SK-N-SH (cell line): Measurements from ENCODE around the gene RHOT1. TPM values are rescaled to one million over a fixed set of nuclear protein-coding genes. Genes with fewer than 3 reads are reported as not detected.
"Not testable (repeated sequence)": the region's sequence is repeated elsewhere in the genome, so short reads cannot be mapped to it uniquely, and the experiment has no call there.

Source experiments
- CTCF ChIA-PET: fragments of 300-600, 350-600 bp; formaldehyde crosslinking; extraction: SDS; loops from one replicate; lab custom pipeline; 2021; lab: Yijun Ruan, JAX
- POLR2A ChIA-PET: fragments of 350-600 bp; sonication (Branson Sonifier 250); formaldehyde crosslinking; extraction: SDS; loops from one replicate; lab custom pipeline; 2020; ENCODE audit warnings: antibody characterized with exemption, inconsistent platforms; lab: Yijun Ruan, JAX
- DNase-seq: peaks from one replicate; pipeline ENCODE4 v3.0.0; 2012
- H2AFZ ChIP-seq: fragments of 200-600 bp; sonication (generic); 2 replicates; pipeline ENCODE4 v1.8.1; 2016; ENCODE audit warnings: antibody characterized with exemption, mild to moderate bottlenecking, low read depth
- H3F3A ChIP-seq: fragments of 200-600 bp; sonication (generic); replicated peaks from 2 replicates; pipeline ENCODE3; 2016; ENCODE audit warnings: antibody characterized with exemption, mild to moderate bottlenecking; ENCODE audit not compliant: insufficient read depth
- H3K27ac ChIP-seq, 2 experiments: fragments of 200-500 bp in 1 of 2; fragments of 200-600 bp in 1 of 2; sonication (Bioruptor generic) in 1 of 2; sonication (generic), shearing (Covaris generic) in 1 of 2; 2 replicates each; pipeline versions ENCODE4 v1.5.1 to v1.6.1; 2014 to 2016; ENCODE audit warnings: low read depth in 2 of 2, inconsistent platforms in 1 of 2, low read length in 1 of 2, mild to moderate bottlenecking in 1 of 2, mixed read lengths in 1 of 2
- H3K27me3 ChIP-seq: fragments of 200-600 bp; sonication (generic), shearing (Covaris generic); 2 replicates; pipeline ENCODE4 v1.6.1; 2016; ENCODE audit warnings: mixed run types; ENCODE audit not compliant: insufficient read depth
- H3K36me3 ChIP-seq, 2 experiments: fragments of 200-500 bp in 1 of 2; fragments of 200-600 bp in 1 of 2; sonication (Bioruptor generic) in 1 of 2; sonication (generic) in 1 of 2; replicated peaks in 1 of 2; 2 replicates each; pipeline versions ENCODE3 to v1.5.1; 2014 to 2016; ENCODE audit warnings: low read length in 1 of 2, mild to moderate bottlenecking in 1 of 2; ENCODE audit not compliant: insufficient read depth in 2 of 2, control insufficient read depth in 1 of 2
- H3K4me1 ChIP-seq, 2 experiments: fragments of 200-500 bp in 1 of 2; fragments of 200-600 bp in 1 of 2; sonication (Bioruptor generic) in 1 of 2; sonication (generic), shearing (Covaris generic) in 1 of 2; 2 replicates each; pipeline versions ENCODE4 v1.5.1 to v1.6.1; 2014 to 2016; ENCODE audit warnings: low read depth in 1 of 2, low read length in 1 of 2, mixed run types in 1 of 2; ENCODE audit not compliant: insufficient read depth in 2 of 2, control insufficient read depth in 1 of 2
- H3K4me2 ChIP-seq: fragments of 200-600 bp; sonication (generic), shearing (Covaris generic); 2 replicates; pipeline ENCODE4 v1.6.1; 2017; ENCODE audit warnings: mixed run types
- H3K4me3 ChIP-seq, 2 experiments: fragments of 200-500 bp in 1 of 2; fragments of 200-600 bp in 1 of 2; sonication (Bioruptor generic) in 1 of 2; sonication (generic), shearing (Covaris generic) in 1 of 2; 2 replicates each; pipeline versions ENCODE4 v1.5.1 to v1.8.1; 2014 to 2016; ENCODE audit warnings: low read depth in 2 of 2, inconsistent platforms in 1 of 2, low read length in 1 of 2, mild to moderate bottlenecking in 1 of 2, mixed read lengths in 1 of 2, moderate library complexity in 1 of 2
- H3K79me2 ChIP-seq: fragments of 200-600 bp; sonication (generic); 2 replicates; pipeline ENCODE4 v1.8.1; 2017; ENCODE audit warnings: mild to moderate bottlenecking; ENCODE audit not compliant: insufficient read depth
- H3K9ac ChIP-seq: fragments of 200-600 bp; sonication (generic); 2 replicates; pipeline ENCODE4 v1.6.1; 2017; ENCODE audit warnings: mixed run types
- H3K9me2 ChIP-seq: fragments of 200-600 bp; sonication (generic); 2 replicates; pipeline ENCODE4 v1.6.1; 2017; ENCODE audit warnings: mixed run types
- H3K9me3 ChIP-seq: fragments of 200-600 bp; sonication (generic); 2 replicates; pipeline ENCODE4 v1.6.1; 2017; ENCODE audit warnings: mixed run types, mild to moderate bottlenecking, moderate library complexity
- H4K20me1 ChIP-seq: fragments of 200-600 bp; sonication (generic); 2 replicates; pipeline ENCODE4 v1.6.1; 2017; ENCODE audit warnings: mild to moderate bottlenecking, mixed run types; ENCODE audit not compliant: insufficient read depth
- WGBS: methylation state at CpG from one replicate; pipeline ENCODE4 v1.1.6; 2017; ENCODE audit warnings: low lambda C conversion rate; 5-methylcytosine and 5-hydroxymethylcytosine counted together
- polyA plus RNA-seq, 3 experiments: library from polyadenylated mRNA; depleted of rRNA; stranded (reverse); fragments of >200 nt; gene quantifications; 2 replicates each; pipeline ENCODE4 v1.2.3, GENCODE V29; 2012

RHOT1 gene
- polyA plus RNA-seq, 1 of the 3 experiments (the other 2 are of a cell fraction) = 25.0 TPM

DNA sequence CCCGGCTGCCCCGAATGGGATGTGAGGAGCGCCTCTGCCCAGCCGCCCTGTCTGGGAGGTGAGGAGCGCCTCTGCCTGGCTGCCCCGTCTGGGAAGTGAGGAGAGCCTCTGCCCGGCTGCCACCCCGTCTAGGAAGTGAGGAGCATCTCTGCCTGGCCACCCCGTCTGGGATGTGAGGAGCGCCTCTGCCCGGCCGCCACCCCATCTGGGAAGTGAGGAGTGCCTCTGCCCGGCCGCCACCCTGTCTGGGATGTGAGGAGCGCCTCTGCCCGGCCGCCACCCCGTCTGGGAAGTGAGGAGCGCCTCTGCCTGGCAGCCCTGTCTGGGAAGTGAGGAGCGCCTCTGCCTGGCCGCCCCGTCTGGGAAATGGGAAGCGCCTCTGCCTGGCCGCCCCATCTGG, 36.4 kb downstream of the RHOT1 start:
- POLR2A ChIA-PET, H3K9me2 ChIP-seq, DNase-seq: not testable (repeated sequence)

DNA sequence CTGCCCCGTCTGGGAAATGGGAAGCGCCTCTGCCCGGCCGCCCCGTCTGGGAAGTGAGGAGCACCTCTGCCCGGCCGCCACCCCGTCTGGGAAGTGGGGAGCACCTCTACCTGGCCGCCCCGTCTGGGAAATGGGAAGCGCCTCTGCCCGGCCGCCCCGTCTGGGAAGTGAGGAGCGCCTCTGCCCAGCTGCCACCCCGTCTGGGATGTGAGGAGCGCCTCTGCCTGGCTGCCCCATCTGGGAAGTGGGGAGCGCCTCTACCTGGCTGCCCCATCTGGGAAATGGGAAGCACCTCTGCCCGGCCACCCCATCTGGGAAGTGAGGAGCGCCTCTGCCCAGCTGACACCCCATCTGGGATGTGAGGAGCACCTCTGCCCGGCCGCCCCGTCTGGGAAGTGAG, 36.8 kb downstream of the RHOT1 start:
- H3F3A ChIP-seq, H3K9me3 ChIP-seq, H3K4me1 ChIP-seq, POLR2A ChIA-PET, CTCF ChIA-PET, H3K27me3 ChIP-seq, H3K4me3 ChIP-seq, H2AFZ ChIP-seq, H3K9ac ChIP-seq, H3K27ac ChIP-seq, H3K9me2 ChIP-seq, DNase-seq, H4K20me1 ChIP-seq, H3K4me2 ChIP-seq, H3K79me2 ChIP-seq: not testable (repeated sequence)
- H3K36me3 ChIP-seq = peaks cover 28 to 54% of the 10 kb centered on the region in 2 experiments
- WGBS = no CpG with 5 or more reads among the region's 23 CpGs

More for the DNA sequence above, 36.4 kb downstream of the RHOT1 start:
- WGBS = no CpG with 5 or more reads among the region's 24 CpGs
- H3K27ac ChIP-seq, CTCF ChIA-PET, H4K20me1 ChIP-seq, H2AFZ ChIP-seq, H3K27me3 ChIP-seq, H3K4me2 ChIP-seq, H3K79me2 ChIP-seq, H3K4me3 ChIP-seq, H3K9me3 ChIP-seq, H3K9ac ChIP-seq, H3K4me1 ChIP-seq, H3F3A ChIP-seq: not testable (repeated sequence)
- peaks cover 31 to 56% of the 10 kb centered on the region in 2 experiments for H3K36me3 ChIP-seq

DNA sequence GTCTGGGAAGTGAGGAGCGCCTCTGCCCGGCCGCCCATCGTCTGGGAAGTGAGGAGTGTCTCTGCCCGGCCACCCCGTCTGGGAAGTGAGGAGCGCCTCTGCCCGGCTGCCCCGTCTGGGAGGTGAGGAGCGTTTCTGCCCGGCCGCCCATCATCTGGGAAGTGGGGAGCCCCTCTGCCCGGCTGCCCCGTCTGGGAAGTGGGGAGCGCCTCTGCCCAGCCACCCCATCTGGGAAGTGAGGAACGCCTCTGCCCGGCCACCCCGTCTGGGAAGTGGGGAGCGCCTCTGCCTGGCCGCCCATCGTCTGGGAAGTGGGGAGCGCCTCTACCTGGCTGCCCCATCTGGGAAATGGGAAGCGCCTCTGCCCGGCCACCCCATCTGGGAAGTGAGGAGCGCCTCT, 37.2 kb downstream of the RHOT1 start:
- no CpG with 5 or more reads among the region's 25 CpGs for WGBS
- H3K9me3 ChIP-seq, H3K9ac ChIP-seq, H4K20me1 ChIP-seq, POLR2A ChIA-PET, CTCF ChIA-PET, H3K27me3 ChIP-seq, H3K27ac ChIP-seq, DNase-seq, H3K4me3 ChIP-seq, H3K4me2 ChIP-seq, H3K9me2 ChIP-seq, H3K4me1 ChIP-seq, H2AFZ ChIP-seq, H3K79me2 ChIP-seq, H3F3A ChIP-seq: not testable (repeated sequence)
- H3K36me3 ChIP-seq = peaks cover 25 to 59% of the 10 kb centered on the region in 2 experiments

DNA sequence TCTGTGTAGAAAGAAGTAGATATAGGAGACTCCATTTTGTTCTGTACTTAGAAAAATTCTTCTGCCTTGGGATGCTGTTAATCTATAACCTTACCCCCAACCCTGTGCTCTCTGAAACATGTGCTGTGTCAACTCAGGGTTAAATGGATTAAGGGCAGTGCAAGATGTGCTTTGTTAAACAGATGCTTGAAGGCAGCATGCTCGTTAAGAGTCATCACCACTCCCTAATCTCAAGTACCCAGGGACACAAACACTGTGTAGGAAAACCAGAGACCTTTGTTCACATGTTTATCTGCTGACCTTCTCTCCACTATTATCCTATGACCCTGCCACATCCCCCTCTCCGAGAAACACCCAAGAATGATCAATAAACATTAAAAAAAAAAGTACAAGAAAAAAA, 38.0 kb downstream of the RHOT1 start:
- H2AFZ ChIP-seq, H3K4me1 ChIP-seq, H4K20me1 ChIP-seq, H3K79me2 ChIP-seq, DNase-seq, H3K4me2 ChIP-seq, H3K9ac ChIP-seq, H3K9me3 ChIP-seq, H3K9me2 ChIP-seq, H3K27me3 ChIP-seq, H3K27ac ChIP-seq, H3K4me3 ChIP-seq, POLR2A ChIA-PET, H3F3A ChIP-seq: not testable (repeated sequence)
- H3K36me3 ChIP-seq = peaks cover 20 to 58% of the 10 kb centered on the region in 2 experiments
- WGBS = 63% methylated on average over 2 of the region's 2 CpGs
- CTCF ChIA-PET = interaction anchor here (1.3 kb wide), 1 partner anchor 9 kb away, joined by 4 read pairs; no protein-coding TSS in a partner anchor
